Stimulated activated CD4-positive, alpha-beta T cell treated with anti-CD3 and anti-CD28 coated beads, Interleukin-15, amount 100 ng/mL, for 1 hour (primary cell): ENCODE measurements around the gene ALK.

Source experiments
- DNase-seq, 2 donors: peaks; one replicate each; pipeline ENCODE4 v3.0.0-alpha.2; 2020; ENCODE audit warnings: low read depth in 1 of 2, low spot score in 1 of 2

Gene ALK

DNA sequence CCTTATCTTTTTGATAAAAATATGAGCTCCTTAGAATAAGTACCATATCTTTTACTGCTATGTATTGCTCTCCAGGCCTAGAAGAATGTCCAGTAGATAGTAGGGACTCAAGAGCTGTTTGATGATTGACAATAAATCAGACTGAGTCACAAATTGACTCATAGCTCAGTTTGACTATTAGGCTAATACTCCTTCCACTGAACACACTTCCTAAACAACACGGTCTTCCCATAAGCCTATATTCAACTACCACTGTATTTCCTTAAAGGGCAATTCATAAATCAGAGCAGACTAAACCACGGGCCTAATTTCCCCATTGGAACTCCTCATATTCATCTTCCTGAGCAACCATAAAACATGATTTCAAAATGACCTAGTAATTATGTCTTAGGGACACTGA, 258.5 kb downstream of the ALK start:
- no peak for DNase-seq

DNA sequence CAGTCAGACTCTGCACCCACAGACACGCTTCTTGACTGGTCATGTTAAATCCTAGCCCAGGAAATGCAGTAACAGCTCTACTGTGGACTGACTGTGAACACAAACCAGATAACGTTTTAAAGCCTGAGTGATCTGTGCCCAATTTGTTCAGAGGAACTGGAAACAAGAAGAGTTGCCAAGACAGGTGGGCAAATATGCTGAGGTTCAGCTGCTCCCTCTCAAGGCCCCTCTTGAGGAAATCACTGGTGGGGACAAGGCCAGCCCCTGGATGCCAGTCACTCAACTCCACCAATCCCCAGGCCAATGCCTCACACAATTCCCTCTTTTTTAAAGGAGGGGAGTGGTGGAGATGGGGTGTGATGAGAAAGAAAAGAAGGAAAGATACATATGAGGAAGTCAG, 261.2 kb downstream of the ALK start:
- DNase-seq = no peak

DNA sequence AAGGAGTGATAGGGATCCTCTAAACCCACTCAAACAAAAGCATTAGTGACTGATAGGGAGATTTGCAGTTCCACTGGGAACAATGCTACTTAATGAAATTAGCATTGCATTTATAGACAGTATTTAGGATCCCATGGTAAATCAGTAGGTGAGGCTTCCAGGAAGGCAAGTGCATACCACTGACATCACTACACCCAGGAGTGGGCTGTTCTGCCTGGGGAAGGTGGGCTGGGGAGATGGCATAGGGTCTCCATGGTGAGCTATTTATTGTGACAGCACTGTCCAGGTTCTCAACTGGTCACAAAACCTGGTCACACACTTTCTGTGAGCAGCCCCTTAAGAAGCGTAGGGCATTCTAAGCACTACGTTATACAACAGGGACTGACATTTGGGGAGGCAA, 262.2 kb downstream of the ALK start:
- DNase-seq = no peak

DNA sequence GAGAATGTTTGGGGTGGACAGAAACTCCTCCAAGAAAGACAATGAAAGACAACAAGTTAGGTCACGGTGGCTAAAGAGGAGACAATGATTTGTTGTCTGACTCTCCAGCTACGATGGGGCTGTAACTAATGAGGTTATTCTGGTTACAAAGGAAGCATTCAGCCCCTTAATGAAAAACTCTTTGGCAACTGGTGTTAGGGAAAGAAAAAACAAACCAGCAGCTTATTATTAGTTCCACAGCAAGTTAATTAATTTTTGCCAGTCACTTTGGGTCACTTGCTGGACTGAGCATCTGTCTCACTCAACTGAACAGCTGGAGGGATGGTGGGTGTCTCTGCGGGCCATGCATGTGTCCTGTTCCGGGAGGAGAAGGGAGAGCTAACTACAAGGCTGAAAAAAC, 263.7 kb downstream of the ALK start:
- no peak for DNase-seq

DNA sequence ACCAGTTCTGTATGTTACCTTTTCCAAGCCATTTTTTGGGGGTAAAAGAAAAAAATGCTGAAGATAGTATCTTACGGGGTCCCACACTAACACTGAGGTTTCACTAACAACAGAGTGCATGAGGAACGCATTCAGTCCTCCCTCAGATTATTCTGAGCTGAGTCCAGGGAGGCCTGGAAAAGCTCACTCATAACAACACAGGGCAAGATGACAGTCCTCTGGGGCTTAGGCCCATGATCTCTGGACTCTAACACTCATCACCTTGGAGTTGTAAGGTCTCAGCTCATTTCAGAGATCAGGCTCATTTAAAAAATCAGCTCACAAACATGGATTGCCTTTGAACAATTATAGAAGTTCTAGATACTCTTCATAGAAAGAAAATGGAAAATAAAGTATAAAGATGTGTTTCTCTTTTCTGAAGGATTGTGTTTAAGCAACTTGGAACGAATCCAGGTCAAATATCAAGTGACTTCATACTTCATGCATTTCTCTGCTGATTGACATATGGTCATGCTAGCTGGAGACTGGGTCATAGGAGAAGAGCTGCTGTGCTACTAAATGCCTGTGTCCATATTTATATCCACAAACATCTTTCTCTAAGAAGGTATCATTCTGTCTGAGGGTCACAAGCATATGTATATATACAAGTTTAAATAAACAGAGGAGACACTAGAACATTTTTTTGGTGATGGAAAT, 265.8 kb downstream of the ALK start:
- DNase-seq = no peak

DNA sequence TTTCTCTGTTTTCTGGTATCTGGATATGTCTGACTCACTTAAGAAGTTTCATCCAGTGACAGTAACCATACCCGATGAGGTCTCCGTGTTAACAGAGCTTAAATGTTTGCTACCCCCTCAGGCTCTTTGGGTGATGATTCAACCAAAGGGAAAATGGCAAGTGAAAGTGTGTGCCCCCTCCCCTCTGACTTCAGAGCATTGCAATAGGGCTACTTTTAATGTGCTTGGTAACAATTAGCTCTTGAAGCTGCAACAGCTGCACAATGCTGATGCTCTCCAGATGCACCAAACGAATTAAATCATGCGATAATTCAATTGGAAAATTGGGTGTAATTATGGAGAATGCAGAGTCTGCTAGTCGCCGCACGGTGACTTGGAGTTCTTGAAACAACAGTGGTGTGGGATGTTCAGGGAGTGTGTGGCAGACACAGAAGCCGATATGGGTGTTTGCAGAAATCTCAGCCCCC, 270.7 kb downstream of the ALK start:
- DNase-seq = no peak

DNA sequence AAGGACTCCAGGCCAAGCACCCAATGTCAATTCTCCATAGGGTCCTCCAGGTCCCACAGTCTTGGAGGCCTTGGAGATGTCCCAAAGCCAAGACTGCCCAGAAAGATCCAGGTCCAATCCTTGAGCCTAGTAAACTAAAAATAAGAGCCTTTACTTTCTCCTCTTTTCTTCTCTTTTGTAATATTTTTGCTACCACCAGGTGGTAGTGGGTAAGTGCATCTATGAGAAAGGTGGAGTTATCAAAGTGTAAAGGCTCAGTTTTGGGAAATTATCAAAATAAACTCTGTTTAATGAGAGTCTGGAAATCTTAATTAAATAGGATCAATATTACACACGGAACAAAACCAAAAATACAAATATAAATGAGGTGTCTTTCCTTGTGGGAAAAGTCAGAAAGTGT, 276.4 kb downstream of the ALK start:
- no peak for DNase-seq

DNA sequence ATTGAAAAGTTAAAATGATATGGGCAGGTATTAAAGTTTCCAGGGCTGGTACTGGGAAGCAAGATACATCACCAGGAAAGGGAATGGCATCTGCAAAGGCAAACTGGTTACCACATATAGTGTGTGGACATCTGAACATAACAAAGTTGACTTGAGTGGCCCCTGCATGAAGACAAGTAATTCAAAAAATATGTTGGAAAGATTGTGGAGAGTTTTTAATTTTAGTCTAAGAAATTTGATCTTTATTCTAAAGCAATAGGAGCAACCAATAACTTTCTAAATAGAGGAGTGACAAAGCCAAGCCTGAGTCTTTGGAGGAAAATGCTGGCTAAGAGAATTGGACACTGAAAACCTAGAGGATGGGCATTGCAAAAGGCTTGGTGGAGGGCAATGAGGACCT, 278.2 kb downstream of the ALK start:
- no peak for DNase-seq

DNA sequence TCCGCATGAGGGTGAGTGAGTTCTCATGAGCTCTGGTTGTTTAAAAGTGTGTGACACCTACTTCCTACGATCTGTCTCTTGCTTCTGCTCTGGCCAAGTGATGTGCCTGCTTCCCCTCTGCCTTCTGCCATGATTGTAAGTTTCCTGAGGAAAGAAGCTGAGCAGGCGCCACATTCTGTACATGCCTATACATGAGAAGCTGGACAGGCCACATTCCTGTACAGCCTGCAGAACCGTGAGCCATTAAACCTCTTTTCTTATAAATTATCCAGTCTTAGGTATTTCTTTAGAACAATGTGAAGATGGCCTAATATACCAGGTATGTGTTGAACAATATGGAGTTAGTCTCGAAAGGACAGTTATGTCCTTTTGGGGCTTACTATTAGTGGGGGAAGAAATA, 281.0 kb downstream of the ALK start:
- DNase-seq = no peak

DNA sequence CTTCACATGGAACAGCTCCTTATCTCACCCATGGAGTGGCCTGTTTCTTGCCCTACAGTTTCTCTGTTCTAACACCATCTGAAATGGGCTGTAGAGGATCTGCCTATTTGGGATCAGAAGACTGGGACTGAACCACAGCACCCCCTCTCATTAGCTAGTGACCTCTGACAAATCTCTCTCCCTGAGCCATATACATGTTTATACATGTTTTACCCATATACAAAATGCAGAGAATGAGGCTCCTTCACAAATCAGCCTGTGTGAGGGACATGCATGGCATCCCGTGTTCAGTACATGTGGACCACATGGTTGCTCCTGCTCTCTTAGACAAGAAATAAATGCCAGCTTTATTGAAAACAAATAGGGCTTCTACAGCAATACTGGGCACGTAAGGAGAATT, 282.7 kb downstream of the ALK start:
- DNase-seq = no peak

DNA sequence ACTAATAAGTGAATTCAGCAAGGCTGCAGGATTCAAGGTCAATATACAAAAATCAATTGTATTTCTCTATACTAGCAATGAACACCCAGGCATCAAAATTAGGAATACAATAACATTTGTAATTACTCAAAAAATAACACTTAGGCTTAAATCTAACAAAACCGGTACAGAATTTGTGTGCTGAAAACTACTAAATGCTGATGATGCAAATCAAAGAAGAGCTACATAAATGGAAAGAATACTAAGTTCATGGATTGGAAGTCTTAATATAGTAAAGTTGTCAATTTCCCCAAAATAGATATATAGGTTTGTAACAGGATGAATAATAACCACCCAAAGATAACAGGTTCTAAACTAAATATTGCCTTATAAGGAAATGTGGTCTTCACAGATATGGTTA, 286.5 kb downstream of the ALK start:
- DNase-seq = no peak

DNA sequence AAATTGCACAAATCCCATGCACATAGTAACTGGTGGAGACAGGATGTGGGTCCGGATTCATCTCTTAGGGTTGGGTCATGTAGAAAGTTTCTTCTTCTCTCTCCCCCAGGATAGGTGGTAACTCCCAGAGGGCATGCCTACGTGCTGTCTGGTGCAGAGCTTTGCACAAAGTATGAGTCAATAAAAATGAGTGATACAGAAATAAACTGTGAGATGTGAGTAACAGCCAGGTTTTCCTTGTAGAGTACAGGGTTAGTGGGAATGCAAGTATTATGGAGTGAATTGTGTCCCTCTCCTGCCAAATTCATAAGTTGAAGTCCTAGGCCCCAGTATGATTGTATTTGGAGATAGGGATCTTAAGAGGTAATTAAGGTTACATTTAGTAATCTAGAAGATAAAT, 289.4 kb downstream of the ALK start:
- DNase-seq = no peak

DNA sequence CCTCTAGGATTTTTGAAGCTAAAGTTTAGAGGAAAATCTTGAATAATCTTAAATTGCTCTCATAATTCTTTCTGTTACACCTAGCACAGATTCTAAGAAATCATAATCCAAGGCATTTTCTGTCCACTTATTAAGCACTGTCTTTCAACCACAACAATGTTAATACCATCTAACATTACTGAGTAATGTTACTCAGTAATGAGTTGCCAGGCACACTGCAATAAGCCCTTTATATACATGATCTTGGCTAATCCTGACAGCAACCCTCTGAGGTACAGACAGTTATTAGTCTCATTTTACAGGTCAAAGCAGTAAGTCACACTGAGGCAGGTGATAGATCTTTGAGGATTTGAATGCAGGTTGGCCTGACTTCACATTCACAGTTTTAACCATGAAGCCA, 291.9 kb downstream of the ALK start:
- DNase-seq = no peak

DNA sequence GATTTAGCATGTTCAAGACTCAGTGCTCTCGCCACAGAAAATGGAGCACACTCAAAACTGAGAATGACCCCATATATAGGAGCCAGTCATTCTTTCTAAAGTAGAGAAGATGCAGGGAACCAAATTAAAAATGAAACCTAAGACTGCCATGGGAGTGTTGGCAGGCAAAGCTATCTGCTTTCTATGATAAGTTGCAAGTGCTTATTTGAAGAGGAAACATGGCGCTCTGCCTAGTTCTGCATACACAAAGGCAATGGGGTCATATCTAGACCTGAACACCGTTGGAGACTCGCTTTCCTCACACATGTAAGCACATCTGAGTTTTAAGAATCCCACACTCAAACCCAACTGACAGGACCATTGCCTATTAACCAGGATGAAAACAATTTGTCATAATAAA, 292.5 kb downstream of the ALK start:
- no peak for DNase-seq

DNA sequence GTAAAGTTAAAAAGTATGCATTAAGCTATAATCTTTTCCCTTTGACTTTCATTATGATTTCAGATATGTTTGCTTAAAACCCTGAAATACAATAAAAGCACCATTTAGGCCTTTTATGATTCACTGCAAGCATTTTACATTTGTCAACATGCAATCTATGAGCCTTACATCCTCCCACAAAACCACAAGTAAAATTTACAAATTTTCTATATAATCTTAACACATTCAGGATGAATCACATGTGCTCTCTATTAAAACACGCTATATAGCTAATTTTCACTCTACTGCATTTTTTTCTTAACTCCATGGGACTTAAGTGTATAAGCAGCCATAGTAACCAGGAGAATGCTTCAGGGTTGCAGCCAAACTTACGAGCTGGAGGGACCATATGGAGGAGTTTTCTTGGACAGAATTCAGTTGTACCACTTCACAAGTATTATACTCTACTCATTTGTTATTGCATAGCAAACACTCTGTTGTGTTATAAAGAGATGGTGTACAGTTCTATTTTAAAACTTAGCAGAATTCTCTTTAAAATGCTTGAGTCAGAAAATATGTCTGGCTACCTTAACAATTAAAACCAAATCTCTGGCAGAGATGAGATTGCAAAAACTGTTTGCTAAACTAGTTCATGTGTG, 293.2 kb downstream of the ALK start:
- no peak for DNase-seq

DNA sequence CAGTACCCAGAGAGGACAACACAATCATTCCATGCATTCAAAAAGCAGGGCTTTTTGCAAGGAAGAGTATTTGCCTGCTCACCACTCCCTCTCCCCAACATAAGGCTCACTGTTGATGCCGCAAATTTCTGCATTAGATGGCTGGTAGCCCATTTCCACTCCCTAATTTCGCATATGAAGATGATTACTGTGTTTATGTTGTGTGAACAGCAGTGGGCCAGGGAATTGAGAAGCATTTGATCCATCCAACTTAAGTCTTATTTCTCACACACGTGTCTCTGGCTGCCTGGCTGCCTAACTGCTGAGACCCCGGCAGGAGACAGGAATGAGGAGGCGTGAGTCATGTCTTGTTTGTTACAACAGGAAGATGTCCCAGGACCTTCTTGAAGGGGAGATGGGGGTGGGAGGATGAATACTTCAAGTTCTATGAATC, 294.1 kb downstream of the ALK start:
- DNase-seq = no peak

DNA sequence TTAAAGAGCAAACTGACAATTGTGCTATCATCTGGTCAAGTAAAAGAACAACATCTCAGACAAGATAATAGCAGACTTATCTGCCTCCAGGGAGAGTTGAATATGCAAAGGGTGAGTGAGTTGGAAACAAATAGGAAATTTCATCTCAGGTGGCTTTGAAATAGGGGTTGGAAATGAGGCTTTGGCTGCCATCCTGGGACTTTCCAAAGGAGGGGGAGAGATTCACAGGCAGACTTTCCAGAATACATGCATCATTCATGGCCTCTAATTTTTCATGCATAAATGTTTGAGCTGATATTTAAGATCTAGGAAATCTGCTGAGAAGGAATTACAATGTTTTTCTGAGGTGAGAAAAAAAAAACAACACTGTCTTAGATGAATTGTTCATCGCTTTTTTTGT, 300.5 kb downstream of the ALK start:
- DNase-seq = no peak

DNA sequence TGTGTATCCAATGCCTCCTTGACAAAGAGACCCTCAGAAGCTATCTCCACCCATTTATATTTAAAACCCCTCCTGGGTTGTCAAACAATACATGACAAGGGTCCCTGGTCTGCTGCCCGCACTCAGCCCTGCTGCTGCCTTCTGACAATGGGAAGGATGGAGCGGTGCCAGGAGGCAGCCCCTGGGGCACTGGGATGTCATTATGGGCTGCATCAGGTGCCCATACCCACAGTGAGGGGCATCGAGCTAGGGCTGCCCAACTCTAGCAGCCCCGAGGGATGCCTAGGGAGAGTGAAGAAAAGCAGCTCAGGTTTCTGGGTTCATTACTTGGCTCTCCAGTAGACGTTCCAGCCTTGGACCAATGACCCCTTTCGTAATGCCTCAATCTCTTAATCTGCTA, 301.7 kb downstream of the ALK start:
- no peak for DNase-seq

DNA sequence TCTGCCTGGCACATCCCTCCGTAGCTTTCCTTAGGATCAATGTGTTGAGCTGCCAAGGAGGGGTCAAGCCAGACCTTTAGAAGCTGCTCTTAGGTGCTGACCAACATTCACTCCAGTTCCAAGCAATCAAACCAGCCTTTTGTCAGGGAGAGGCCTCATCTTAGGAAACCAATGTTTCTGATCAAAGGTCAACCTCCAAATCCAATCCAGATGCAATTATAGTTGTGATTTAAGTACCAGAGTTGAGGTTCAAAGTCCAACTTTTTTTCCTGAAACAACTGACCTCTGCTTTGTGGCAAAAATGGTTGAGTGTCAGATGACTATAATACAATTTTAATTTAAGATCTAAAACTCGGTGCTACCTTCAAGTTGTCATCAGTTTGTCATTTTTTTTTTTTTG, 303.4 kb downstream of the ALK start:
- DNase-seq = no peak

DNA sequence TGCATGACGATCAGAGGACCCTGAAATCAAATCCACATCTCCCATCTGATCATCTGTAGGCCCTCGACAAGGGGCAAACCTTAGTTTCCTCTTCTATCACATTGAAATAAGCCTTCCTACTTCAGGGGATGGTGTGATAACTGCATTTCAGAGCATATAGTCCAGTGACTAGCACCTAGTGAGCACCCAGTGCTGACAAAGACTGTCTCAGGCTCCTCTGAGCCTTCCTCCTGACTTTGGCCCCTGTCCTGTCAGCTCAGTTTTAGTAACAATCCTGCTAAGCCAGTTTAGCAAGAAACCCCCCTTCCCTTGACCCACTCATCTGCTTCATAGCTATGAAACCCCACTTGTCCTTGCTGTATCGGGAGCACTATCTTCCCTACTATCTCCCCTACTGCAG, 304.0 kb downstream of the ALK start:
- no peak for DNase-seq

DNA sequence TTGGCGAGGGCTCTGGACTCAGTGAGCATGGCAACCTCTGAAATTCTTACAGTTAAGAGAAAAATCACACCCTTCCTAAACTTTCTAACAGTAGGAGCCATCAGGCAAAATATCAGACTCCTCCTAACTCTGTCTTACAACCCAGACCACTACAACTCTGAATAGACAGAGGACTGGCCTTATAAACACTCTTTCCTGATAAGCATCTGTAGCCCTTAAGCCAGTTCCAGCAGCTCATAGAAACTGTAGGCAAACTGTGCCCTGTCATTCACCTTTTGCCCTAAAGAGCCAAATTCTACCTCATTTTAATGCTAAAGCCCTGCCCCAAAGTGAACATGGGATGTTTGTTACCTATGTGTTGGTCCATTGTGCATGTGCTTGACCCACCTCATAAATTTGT, 304.8 kb downstream of the ALK start:
- DNase-seq = no peak

DNA sequence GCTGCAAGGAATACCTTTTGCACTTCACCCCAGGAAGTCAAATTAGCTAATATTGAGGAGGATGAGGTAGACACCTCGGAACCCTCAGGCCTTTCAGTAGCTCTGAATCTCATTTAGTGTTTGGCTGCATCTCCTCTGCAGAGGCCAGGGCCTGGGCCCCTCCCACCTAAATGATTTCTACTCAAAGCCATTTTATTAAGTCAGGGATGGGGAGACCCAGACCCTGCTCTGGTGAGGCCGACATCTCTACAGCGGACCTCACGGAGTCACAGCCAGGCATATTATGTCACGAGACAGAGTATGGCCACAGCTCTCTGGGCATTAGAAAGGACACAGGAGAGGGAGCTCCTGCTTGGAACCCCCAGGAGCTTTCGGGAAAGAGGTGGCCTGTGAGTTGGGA, 305.5 kb downstream of the ALK start:
- no peak for DNase-seq

DNA sequence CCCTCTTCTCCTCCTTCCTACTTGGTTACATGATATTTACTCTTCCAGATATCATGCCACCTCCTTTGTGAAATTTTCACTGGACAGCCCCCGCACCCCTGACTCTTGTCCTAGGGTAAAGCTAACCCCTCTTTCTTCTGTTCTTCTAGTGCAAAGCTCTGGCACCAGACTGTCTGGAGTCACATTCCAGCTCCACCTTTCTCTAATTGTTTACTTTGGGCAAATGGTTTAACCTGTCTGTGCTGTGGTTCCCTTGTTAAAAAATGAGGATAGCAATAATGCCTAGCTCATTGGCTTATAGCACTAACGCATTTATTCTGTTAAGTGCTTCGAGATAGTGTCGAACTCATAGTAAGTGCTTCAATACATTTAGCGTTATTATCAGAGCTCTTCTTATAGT, 306.2 kb downstream of the ALK start:
- no peak for DNase-seq
